ENCODE measurements around the gene SUSD3.

- no peak for TF ChIP-seq TAF1 (IDR thresholded peaks at IDR 0.05; ENCODE audit: low read depth, low read length)
- no peak for TF ChIP-seq PHF8 (conservative IDR thresholded peaks at IDR 0.05; ENCODE audit: low read depth, low read length)
- TF ChIP-seq TCF12 (IDR thresholded peaks at IDR 0.05; ENCODE audit: low read depth, low read length) = no peak
- no peak for TF ChIP-seq POLR2A (IDR thresholded peaks at IDR 0.05; ENCODE audit: control extremely low read depth in 1 of 2, low read depth in 2 of 2, low read length in 2 of 2)
- TF ChIP-seq GABPA (IDR thresholded peaks at IDR 0.05; ENCODE audit: borderline replicate concordance, insufficient read depth, low read length) = no peak
- no peak for TF ChIP-seq HDAC6 (IDR thresholded peaks at IDR 0.05; ENCODE audit: low read depth, low read length)
- TF ChIP-seq CTCF (IDR thresholded peaks at IDR 0.05; ENCODE audit: control extremely low read depth in 1 of 3, insufficient read depth in 1 of 3, low read depth in 1 of 3, low read length in 3 of 3) = no peak
- TF ChIP-seq POLR2AphosphoS5 (IDR thresholded peaks at IDR 0.05; ENCODE audit: low read depth, low read length) = no peak
Measured at GRCh38 chr9:93084471-93084881, 26.0 kb downstream of the SUSD3 start.

Data from H1 (cell line).